ENCODE results near the gene ZNF550.

ZNF550 gene

DNA sequence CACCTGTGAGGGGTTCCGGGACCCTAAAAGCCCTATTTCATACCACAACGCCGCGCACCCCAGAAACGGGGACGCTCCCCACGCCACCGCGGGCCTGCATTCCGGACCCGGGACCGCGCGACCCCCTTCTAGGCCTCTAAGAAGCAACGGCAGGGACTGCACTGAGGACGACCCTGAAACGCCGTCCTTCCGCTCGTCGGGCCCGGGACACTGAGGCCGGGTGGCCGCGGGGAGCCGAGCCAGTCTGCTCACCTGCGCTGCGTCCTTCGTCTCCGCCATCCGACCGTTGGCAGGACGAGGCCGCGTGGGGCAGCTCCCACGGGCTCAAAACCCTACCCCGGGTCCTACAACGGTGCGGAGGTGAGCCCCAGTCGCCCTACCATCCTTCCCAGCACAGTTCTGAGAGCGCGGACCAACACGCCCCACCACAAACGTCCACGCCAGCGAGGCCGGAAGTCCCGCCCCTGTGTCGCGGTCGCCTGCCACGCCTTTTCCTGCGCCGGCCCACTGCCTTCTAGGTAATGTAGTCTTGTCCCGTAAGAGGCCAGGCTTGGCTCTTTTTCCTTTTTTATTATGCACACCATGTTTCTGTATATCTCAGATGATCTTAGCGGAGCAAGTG is at the start of gene ZNF550:
ZNF550 (minus strand) TSS at position 460 of the 622 bp plus-strand sequence; CDS start at position 279, 181 bp downstream.
- peak; percentile 78 to 81 for DNase-seq

DNA sequence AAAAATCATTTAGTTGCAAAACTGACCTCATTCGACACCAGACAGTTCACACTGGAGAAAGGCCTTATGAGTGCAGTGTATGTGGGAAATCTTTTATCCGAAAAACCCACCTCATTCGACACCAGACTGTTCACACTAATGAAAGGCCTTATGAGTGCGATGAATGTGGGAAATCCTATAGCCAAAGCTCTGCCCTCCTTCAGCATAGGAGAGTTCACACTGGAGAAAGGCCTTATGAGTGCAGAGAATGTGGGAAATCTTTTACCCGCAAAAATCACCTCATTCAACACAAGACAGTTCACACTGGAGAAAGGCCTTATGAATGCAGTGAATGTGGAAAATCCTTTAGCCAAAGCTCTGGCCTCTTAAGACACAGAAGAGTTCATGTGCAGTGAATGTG is 47.3 kb upstream of the ZNF550 start:
- no peak for DNase-seq

DNA sequence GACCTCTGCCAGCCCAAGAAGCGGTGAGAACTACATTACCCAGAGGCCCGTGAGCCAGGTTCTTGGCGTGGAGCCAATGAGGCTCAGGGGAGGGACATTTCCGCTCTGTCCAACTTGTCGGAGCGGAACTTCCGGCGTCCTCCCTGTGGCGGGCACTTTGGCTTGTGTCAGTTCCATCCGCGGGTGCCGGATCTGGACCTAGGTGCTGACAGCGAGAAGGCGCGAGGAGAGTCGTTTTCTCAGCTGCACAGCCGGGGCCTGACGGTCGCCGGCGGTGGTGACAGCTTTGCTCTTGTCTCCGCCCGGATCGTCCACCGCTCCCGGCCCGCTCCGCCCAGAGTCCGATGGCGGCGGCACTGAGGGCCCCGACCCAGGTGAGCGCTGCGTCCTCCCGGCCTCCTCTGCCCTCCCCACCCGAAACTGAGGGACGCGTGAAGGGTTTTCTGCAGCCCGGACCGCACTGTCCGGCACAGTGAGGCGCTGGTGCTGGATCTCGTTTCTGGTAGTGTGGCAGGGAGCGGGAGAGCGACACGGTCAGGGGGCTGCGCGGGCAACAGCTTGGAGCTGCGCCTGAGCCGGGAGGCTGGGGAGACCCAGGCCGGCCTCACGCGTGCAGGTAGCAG is 40.2 kb upstream of the ZNF550 start, which contains the start of gene ZNF530:
ZNF530 (plus strand) TSS at position 125 of the 623 bp plus-strand sequence. CDS start 4,461 bp downstream, outside the sequence.
- peak; percentile 88 to 89 for DNase-seq

DNA sequence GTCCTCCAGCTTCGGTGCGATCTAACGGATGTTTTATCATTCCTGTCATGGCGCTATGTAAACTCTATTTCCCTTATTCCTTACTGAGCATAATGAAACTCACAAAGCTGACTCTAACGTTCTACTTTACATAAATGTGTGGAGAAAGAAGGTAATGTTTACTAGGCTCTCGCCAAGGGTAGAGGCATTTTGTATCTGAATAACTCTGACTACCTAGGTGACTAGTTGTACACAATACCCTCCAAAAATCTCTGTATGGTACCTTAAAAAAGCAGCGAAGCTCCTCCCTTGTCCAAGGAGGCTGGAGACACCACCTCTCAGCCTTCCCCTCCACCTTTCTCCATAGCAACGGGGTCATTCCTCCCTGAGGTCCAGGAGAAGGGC is 39.7 kb upstream of the ZNF550 start:
- no peak for DNase-seq

DNA sequence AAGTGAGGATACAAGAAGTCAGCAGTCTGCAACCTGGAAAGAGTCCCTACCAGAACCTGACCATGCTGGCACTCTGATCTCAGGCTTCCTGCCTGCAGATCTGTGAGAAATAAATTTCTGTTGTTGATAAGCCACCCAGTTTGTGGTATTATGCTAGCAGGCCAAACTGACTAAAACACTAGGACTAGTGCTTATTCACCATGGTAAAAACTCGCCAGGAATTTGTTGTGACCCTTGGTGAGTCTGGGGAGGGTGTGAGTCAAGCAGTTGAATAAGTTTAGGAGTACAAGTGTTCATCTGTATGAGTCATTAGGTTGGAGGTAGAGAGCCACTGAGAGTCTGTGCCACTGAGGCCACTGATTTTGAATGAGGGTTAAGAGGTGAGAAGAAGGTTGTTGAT is 27.9 kb upstream of the ZNF550 start:
- DNase-seq = no peak

DNA sequence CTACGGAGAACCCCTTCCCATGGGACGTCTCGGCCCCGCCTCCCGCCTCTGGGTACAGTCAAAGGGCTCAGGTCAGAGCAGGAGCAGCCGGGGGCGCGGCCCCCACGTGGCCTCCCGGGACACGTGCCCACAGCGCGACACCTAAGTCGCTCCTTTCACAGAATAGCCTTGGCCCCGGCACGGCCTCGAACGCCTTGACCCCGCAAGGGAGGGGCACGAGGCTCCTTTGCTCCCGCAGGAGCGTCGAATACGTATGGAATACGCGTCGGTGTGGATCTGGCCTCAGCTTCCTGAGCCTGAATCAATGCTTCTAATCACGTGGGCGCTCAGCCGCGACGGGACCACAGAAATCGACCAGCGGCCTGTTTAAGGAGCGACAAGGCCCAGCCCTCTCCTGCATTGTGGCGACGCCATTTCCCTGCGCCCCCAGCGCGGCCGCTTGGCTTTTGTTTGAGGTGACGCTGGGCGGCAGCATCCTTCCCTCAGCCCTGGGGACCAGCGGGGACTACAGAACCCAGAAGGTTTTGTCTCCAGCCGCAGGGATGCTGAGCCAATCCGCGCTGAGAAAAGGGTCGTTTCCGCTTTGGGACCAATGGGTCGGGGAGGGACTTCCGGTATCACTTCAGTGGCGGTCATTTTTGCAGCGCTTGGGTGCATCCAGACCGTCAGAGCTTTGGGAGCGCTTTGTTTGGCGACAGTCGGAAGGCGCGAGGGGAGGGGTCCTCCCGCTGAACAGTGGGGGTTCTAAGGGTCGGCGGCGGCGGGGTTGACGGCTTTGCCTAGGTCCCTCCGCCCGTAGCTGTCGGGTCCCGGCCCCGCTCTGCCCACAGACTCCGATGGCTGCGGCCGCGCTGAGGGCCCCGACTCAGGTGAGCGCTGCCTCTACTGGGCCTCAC is 24.1 kb upstream of the ZNF550 start, which contains the start of gene ZIK1:
ZIK1 (plus strand) TSS at position 625 of the 896 bp plus-strand sequence; CDS start at position 837, 212 bp downstream.
- peak; percentile 71 for DNase-seq

DNA sequence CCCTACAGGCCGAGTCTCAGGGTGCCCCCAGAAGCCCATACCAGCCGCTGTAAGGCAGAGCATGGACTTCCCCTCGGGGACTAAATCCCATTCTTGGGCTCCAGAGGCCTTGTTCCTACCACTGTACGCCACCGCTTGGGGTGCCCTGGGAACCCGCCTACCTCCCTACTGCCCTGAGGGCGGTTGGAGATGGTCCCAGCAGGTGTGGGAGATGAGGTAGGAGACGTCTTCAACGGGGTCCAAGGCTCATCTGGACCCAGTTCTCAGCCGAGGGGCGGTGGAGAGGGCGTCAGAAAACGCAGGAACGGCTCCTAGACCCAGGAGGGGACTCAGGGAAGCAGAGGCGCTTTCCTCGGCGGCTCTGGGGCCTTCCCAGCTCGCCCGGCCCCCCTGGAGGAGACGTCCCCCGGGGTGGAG is 23.4 kb upstream of the ZNF550 start:
- DNase-seq = no peak

DNA sequence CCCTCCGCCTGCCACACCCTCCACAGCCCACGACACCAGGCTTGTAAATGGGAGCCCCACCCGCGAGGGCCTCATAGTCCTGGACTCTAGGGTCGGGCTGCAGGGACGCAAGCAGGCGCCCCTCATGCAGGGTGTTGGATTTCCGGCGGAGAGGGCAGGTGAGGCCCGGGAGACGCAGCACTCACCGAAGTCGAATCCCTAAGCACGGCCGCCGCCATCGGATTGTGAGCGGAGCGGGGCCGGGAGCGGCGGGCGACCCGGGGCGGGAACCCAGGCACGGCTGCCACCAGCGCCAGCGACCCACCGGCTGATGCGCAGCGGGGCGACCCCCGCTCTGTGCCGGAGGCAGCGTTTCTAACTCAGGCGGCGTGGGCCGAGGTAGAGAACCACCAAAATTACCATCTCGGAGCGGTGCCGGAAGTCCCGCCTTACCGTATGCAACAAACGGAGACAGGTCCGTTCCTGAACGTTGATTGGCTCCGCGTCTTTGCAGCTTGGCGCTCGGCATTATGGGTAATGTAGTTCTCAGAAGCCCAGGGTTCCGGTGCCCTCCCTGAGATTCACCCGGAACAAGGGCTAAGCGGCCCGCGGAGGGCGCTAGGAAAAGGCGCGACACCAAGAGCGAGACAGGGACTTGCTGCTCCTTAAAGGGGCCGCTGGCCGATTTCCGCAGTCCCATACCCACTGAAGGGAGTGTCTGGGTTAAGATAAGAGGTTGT is 19.0 kb upstream of the ZNF550 start, which contains the start of gene ZNF416:
ZNF416 (minus strand) TSS at position 425 of the 719 bp plus-strand sequence; CDS start at position 218, 207 bp downstream.
- peak; percentile 88 to 91 for DNase-seq

DNA sequence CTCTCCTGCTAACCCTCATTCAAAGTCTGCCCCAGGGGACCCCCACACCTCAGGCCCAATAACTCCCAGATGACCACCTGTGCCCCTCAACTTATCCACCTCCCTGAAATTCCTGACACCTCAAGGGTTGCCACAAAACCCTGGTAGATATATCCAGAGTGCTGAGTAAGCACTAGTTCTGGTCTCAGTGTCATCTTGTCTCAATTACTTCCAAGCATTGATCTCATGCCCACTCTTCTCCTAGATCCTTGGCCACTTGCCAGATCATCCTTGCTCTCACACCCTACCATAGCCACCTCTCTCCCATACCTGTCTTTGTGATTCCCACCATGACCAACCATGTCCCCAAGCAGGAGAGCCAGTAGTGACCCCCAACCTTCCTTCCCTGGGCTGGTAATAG is 17.0 kb upstream of the ZNF550 start:
- DNase-seq = no peak

DNA sequence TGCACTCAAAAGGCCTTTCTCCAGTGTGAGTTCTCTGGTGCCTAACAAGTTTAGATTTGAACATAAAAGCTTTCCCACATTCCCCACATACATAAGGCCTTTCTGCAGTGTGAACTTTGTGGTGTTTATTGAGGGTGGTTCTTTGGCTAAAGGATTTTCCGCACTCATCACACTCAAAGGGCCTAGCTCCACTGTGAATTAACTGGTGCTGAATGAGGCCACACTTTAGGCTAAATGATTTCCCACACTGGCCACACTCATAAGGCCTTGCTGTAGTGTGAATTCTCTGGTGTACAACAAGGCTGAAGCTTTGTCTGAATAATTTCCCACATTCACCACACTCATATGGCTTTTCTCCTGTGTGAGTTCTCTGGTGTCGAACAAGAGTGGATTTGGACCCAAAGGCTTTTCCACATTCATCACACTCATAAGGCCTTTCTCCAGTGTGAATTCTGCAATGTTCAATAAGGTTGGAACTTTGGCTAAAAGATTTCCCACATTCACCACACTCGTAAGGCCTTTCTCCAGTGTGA is 12.8 kb upstream of the ZNF550 start:
- DNase-seq = no peak

DNA sequence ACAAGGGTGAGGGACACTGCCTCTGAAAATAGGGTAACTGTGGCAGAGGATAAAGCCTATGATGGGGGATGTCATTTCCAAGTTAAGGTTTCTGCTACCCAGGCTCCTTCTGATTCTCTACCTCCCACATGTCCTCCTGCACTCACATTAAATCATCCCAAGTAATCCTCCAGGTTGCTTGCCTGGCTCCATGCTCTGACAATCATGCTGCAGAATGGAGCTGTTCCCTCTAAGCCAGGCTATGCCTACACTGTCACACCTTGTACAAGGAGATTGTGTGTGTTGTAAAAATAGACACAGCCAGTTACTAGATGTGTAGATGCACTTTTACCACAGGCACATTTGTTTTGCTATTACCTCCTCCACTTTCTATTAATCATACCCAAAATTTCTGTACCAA is 11.0 kb upstream of the ZNF550 start:
- no peak for DNase-seq

DNA sequence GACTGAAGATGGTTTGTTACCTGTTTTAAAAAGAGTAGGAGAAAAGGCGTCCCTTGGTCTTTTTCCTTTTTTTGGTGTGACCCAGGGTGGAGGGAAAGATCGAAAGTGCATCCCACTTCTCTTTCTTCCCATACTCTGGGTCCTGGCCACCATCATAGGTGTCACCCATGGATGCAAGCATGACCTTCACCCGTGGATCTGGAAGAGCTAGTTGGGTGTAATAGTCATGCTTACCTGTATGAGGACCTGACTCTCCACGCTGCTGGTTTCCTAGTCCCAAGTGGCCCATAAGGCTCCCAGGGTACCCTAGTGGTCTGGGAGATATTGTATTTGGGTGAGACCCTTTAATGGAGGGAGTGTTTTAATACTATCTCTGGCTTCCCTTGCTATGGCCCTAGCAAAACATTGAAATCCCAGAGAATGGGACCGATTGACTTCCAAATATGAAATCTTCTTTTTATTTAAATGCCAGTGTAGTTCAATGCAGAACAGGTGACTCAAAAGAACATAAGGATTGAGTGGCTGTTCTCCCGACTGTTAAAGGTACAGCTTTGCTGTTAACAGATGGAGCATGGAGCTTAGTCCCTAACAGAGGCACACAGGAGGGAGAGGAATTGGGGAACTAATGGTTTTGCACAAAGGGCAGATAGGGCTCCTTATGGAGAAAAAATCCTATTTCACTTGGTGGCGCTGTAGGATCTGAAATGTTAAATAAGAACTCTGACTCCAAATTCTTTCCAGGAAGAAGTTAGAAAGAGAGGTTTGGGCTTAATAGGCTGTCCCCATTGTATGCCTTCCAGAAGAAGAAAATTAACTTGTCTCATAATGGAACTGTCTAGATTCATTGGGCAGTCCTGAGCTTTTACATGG is 7.0 kb upstream of the ZNF550 start:
- DNase-seq = no peak

DNA sequence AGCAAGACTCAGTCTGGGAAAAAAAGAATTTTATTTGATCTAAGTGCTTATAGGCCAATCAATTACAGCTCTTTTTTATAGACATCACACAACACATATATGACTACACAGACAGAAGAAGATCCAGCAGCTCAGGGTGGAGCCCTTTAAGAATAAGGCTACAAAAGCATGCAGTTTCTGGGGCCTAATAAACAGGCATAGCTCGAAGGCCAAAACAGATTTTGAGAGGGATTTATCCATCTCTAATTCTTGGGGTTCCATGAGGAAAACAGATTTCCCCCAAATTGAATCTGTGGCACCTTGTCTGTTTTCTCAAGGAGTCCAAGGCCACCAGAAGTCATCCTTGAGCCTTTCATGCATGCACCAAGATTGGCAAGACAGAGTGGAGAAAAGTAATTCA is 3.9 kb upstream of the ZNF550 start:
- no peak for DNase-seq

DNA sequence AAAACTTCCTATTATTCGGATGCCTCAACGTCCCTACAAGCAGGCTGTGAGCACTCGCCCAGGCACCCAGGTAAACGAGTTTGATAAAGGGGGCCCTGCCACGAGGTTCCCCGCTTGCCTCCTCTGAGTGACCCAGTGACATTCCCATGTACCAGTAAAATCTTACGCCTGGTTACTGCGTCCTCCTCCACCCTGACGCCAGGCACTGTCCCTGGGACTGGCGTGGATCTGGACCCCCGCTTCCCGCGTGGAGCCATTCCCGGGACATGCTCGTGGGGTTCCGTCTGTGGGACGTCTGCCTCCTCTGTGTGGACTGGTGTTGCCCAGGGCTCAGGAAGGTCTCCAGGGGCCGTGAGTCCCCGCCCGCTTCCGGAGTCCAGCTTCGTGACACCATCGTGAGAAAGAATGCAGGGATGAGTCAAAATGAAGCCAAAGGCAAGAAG is 407 bp upstream of the ZNF550 start:
- no peak for DNase-seq

DNA sequence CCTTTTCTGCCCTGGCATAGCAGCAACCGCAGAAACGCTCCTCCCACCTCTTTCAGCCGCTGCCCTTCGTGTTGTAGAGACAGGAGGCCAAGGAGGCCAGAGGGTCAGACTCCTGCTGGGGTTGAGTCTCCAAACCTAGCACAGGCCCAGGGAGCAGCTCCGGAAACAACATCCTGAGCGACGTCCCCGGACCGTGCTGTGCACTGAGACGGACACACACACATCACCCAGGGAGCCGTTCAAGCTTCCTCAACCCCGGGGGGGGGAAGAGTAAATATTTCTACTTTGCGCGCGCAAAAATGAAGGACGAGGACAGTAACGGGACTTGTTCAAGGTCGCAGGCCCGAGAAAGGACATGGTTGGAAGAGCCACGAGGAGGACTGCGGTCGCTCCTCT is 657 bp downstream of the ZNF550 start:
- peak; percentile 5 to 6 for DNase-seq

DNA sequence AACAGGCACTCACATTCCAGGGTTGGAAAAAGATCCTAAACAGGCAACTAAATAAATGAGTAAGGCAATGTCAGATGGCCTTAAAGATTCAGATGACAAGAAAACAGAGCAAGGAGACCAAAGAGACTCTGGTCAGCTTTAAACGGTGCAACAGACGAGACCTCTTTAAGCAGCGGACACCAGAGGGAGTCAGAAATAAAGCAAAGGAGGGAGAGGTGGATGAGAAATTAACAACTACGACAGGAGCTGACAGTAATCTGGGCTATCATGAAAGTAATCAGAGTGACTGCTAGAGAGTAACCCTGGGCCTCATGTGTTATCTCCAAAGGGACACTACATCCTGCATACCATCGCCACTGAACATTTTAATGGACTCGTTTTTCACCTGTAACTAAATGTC is 1.1 kb downstream of the ZNF550 start:
- DNase-seq = no peak

DNA sequence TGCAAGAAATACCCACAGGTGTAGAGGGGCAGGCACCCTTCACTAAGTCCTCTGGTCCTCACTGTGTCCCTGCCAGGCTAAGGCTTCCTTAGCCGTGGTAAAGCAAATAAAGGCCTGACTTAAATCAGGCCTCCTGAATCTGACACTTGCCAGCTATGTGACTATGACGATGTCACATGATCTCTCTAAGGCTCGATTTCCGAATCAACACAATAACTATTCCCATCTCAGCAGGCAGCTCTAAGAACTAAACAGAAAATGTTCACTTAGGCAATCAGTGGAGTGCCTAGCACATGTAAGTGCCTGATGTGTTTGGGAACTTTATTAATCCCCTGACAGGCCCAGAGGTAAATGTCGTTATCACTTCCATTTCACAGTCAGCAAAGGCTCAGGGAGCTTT is 2.0 kb downstream of the ZNF550 start:
- DNase-seq = no peak

DNA sequence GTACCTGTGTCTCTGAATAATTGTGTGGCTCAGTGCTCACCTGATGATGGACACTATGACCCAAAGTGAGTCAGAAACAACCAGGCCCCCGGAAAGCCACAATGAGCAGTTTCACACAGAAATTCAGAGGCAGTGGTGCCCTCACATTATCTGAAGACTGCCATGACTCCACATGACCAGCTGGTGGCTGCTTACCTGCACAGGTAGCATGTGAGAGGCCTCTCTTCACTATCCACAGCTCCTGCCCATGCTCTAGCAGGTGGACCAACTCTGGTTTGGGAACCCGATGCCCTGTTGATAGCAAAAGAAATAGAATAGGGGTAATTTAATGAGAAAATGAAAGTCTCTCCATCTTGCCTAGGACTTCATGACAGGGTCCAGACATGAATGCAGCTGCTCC is 7.2 kb downstream of the ZNF550 start:
- DNase-seq = no peak

DNA sequence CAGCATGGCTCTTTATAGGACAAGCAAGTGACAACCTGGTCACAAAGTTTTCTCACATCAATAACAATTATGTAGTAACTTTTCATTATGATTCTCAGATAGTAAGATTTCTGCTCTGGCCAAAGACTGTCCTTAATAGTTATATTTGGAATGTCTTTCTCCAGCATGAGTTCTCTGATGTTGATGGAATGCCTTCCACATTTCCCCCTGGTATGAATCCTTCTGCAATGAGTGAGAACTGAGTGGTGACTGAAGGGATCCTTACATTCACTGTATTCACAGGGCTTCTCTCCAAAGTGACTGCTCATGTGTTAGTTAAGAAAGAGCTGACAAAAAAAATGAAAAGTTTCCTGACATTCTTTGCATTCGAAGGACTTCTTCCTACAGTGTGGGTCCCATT is 13.2 kb downstream of the ZNF550 start:
- no peak for DNase-seq

DNA sequence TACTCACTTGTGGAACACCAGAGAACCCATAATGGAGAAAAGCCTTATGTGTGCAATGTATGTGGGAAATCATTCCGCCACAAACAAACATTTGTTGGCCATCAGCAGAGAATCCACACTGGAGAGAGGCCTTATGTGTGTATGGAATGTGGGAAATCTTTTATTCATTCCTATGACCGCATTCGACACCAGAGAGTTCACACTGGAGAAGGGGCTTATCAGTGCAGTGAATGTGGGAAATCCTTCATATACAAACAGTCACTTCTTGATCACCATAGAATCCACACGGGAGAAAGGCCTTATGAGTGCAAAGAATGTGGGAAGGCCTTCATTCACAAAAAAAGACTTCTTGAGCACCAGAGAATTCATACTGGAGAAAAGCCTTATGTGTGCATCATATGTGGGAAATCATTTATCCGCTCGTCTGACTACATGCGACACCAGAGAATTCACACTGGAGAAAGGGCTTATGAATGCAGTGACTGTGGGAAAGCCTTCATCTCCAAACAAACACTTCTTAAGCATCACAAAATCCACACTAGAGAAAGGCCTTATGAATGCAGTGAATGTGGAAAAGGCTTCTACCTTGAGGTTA is 21.6 kb downstream of the ZNF550 start:
- no peak for DNase-seq
